Ovary (tissue), 3 donors: ENCODE data around the gene RIPOR1.

Experiments used
- EP300 ChIP-seq: sonication (generic); formaldehyde crosslinking; IDR thresholded peaks from one replicate; pipeline ENCODE4 v1.6.1; 2017; ENCODE audit warnings: antibody characterized with exemption
- POLR2A ChIP-seq: fragments of 450-650 bp; IDR thresholded peaks from one replicate; pipeline ENCODE4 v1.6.1; 2017; ENCODE audit warnings: antibody characterized with exemption, mild to moderate bottlenecking, moderate library complexity
- TF ChIP-seq, protein P1 (sequence below), 3 donors: fragments of 450-650 bp in 2 of 3; fragments of 200-600 bp in 1 of 3; IDR thresholded peaks; one replicate each; pipeline versions ENCODE4 v1.5.1 to v1.8.0; 2016 to 2022; ENCODE audit warnings: antibody characterized with exemption in 3 of 3, mild to moderate bottlenecking in 1 of 3
- donor health status: DM: no; HTN: no; CAD: no.

DNA sequence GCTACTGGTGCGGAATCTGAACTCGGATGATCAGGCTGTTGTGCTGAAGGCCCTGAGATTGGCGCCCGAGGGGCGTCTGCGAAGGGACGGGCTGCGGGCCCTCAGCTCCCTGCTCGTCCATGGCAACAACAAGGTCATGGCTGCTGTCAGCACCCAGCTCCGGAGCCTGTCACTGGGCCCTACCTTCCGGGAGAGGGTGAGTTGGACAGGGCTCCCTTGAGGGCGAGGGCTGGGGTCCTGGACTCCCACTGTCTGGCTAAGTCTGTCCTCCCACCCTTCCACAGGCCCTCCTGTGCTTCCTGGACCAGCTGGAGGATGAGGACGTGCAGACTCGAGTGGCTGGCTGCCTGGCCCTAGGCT lies 17.0 kb downstream of the RIPOR1 start:
- TF ChIP-seq, protein P1, sequence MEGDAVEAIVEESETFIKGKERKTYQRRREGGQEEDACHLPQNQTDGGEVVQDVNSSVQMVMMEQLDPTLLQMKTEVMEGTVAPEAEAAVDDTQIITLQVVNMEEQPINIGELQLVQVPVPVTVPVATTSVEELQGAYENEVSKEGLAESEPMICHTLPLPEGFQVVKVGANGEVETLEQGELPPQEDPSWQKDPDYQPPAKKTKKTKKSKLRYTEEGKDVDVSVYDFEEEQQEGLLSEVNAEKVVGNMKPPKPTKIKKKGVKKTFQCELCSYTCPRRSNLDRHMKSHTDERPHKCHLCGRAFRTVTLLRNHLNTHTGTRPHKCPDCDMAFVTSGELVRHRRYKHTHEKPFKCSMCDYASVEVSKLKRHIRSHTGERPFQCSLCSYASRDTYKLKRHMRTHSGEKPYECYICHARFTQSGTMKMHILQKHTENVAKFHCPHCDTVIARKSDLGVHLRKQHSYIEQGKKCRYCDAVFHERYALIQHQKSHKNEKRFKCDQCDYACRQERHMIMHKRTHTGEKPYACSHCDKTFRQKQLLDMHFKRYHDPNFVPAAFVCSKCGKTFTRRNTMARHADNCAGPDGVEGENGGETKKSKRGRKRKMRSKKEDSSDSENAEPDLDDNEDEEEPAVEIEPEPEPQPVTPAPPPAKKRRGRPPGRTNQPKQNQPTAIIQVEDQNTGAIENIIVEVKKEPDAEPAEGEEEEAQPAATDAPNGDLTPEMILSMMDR (IDR thresholded peaks at IDR 0.05), result no peak
- no peak for TF ChIP-seq POLR2A
- TF ChIP-seq EP300, result no peak
